HepG2 (cell line): Measurements from ENCODE around the gene STAP2. TPM values are rescaled to one million over a fixed set of nuclear protein-coding genes. Genes with fewer than 3 reads are reported as not detected.
A peak's percentile ranks its signal among the peaks of the same experiment; 100 is the strongest.

Source experiments
- ATAC-seq: fragments of 200-7000 bp; cut with Tn5 transposase; 3 replicates; pipeline ENCODE4 v1.9.1; 2020; ENCODE audit warnings: mild to moderate bottlenecking, moderate library complexity
- BruUV-seq: library from RNA; stranded (reverse); fragments of 400-500 nt; replicated peaks from 2 replicates; lab custom pipeline; 2021; lab: Mats Ljungman, UMichigan
- CTCF ChIA-PET: fragments of 300-600 bp; formaldehyde crosslinking; extraction: SDS; loops from one replicate; lab custom pipeline; 2021; ENCODE audit warnings: low total read pairs, inconsistent platforms, low intra/inter-chr PET ratio; lab: Yijun Ruan, JAX
- POLR2A ChIA-PET: fragments of 350-600 bp; sonication (Branson Sonifier 250); formaldehyde crosslinking; loops from one replicate; lab custom pipeline; 2020; ENCODE audit warnings: antibody characterized with exemption, inconsistent platforms; lab: Yijun Ruan, JAX
- DNase-seq: peaks from one replicate; pipeline ENCODE4 v3.0.0-alpha.2; 2015; ENCODE audit warnings: low spot score
- FAIRE-seq: peaks from 3 replicates; lab custom pipeline; 2011; peaks lifted over from hg19 to GRCh38; lab: Jason Lieb, UNC
- H2AFZ ChIP-seq: one replicate; pipeline ENCODE4 v1.6.1; 2011; ENCODE audit warnings: low read length, inconsistent platforms
- H3K27ac ChIP-seq: fragments of 300-600 bp; 3 replicates; pipeline ENCODE4 v1.8.0; 2011; ENCODE audit warnings: mixed run types, mild to moderate bottlenecking, mixed read lengths, low read length, inconsistent platforms; ENCODE audit not compliant: insufficient read depth; ENCODE audit errors: extremely low read length
- H3K27me3 ChIP-seq, 2 experiments: fragments of 200-600 bp in 1 of 2; 2 replicates in 1 of 2; 3 replicates in 1 of 2; pipeline versions ENCODE4 v1.6.0 to v1.8.0; 2011; ENCODE audit warnings: low read length in 2 of 2, mild to moderate bottlenecking in 2 of 2, moderate library complexity in 2 of 2, inconsistent platforms in 1 of 2; ENCODE audit not compliant: insufficient read depth in 2 of 2, control insufficient read depth in 1 of 2
- H3K36me3 ChIP-seq, 2 experiments: fragments of 200-600 bp in 1 of 2; replicated peaks in 1 of 2; 2 replicates in 1 of 2; 3 replicates in 1 of 2; pipeline versions ENCODE4 v1.5.1 to v1.8.0; 2011; ENCODE audit warnings: low read length in 2 of 2, inconsistent platforms in 1 of 2; ENCODE audit not compliant: insufficient read depth in 2 of 2, control insufficient read depth in 1 of 2
- H3K4me1 ChIP-seq: 2 replicates; pipeline ENCODE4 v1.5.1; 2012; ENCODE audit warnings: low read length, inconsistent platforms; ENCODE audit not compliant: insufficient read depth
- H3K4me2 ChIP-seq: 2 replicates; pipeline ENCODE4 v1.6.0; 2011; ENCODE audit warnings: low read depth, low read length, inconsistent platforms
- H3K4me3 ChIP-seq, 3 experiments: fragments of 200-600 bp in 1 of 3; sonication (generic), shearing (Covaris generic) in 1 of 3; replicated peaks in 1 of 3; 2 replicates each; pipeline ENCODE4 v1.5.1; 2011 to 2016; ENCODE audit warnings: low read length in 3 of 3, inconsistent platforms in 2 of 3, low read depth in 2 of 3, mild to moderate bottlenecking in 2 of 3, control low read depth in 1 of 3, mixed read lengths in 1 of 3; ENCODE audit not compliant: insufficient read depth in 1 of 3
- H3K79me2 ChIP-seq: one replicate; pipeline ENCODE4 v1.6.1; 2011; ENCODE audit warnings: low read length, inconsistent platforms; ENCODE audit not compliant: insufficient read depth
- H3K9ac ChIP-seq: 2 replicates; pipeline ENCODE4 v1.6.0; 2011; ENCODE audit warnings: mild to moderate bottlenecking, low read depth, low read length, inconsistent platforms; ENCODE audit not compliant: insufficient read depth
- H3K9me3 ChIP-seq: 2 replicates; pipeline ENCODE4 v1.5.1; 2012; ENCODE audit warnings: mild to moderate bottlenecking, low read length
- H4K20me1 ChIP-seq: 2 replicates; pipeline ENCODE4 v1.6.0; 2011; ENCODE audit warnings: inconsistent platforms, mild to moderate bottlenecking, low read length, moderate library complexity; ENCODE audit not compliant: insufficient read depth
- KAT8 ChIP-seq: IDR thresholded peaks from 2 replicates; pipeline ENCODE4 v1.6.1; 2016; ENCODE audit warnings: missing genetic modification reagents, missing compliant biosample characterization
- KDM5B ChIP-seq: sonication (generic); formaldehyde crosslinking; IDR thresholded peaks from 2 replicates; pipeline ENCODE4 v1.4.0; 2020; ENCODE audit warnings: missing genetic modification reagents, mild to moderate bottlenecking, borderline replicate concordance
- MNT ChIP-seq: fragments of 450-650 bp; IDR thresholded peaks from 2 replicates; pipeline ENCODE4 v1.6.1; 2016
- NFYC ChIP-seq: IDR thresholded peaks from 2 replicates; pipeline ENCODE4 v1.6.1; 2016; ENCODE audit warnings: missing genetic modification reagents, missing compliant biosample characterization
- RBAK ChIP-seq: sonication (generic); formaldehyde crosslinking; IDR thresholded peaks from 2 replicates; pipeline ENCODE4 v1.5.1; 2020; ENCODE audit warnings: mild to moderate bottlenecking, missing genetic modification reagents
- SNAPC5 ChIP-seq: sonication (generic); formaldehyde crosslinking; IDR thresholded peaks from 2 replicates; pipeline ENCODE4 v1.8.1; 2023; ENCODE audit warnings: mild to moderate bottlenecking, missing genetic modification reagents, borderline replicate concordance
- TAF15 ChIP-seq: fragments of 200-400 bp; formaldehyde crosslinking; IDR thresholded peaks from one replicate; pipeline ENCODE4 v1.6.1; 2018; ENCODE audit warnings: mild to moderate bottlenecking, low read depth, low read length; ENCODE audit not compliant: poor library complexity, severe bottlenecking
- TBX2 ChIP-seq: sonication (generic); formaldehyde crosslinking; IDR thresholded peaks from 2 replicates; pipeline ENCODE4 v1.5.0; 2020; ENCODE audit warnings: missing genetic modification reagents, mild to moderate bottlenecking, borderline replicate concordance
- ZFY ChIP-seq: sonication (generic); formaldehyde crosslinking; IDR thresholded peaks from 2 replicates; pipeline ENCODE4 v1.4.0; 2020; ENCODE audit warnings: missing genetic modification reagents
- ZNF256 ChIP-seq: sonication (generic); formaldehyde crosslinking; conservative IDR thresholded peaks from 2 replicates; pipeline ENCODE4 v1.4.0; 2020; ENCODE audit warnings: missing genetic modification reagents
- ZNF329 ChIP-seq: sonication (generic); formaldehyde crosslinking; IDR thresholded peaks from 2 replicates; pipeline ENCODE4 v1.9.0; 2021; ENCODE audit warnings: low read depth, mild to moderate bottlenecking, missing genetic modification reagents
- ZNF367 ChIP-seq: sonication (generic); formaldehyde crosslinking; IDR thresholded peaks from 2 replicates; pipeline ENCODE4 v1.4.0; 2020; ENCODE audit warnings: missing genetic modification reagents, borderline replicate concordance
- ZNF577 ChIP-seq: sonication (generic); formaldehyde crosslinking; IDR thresholded peaks from 2 replicates; pipeline ENCODE4 v1.4.0; 2020; ENCODE audit warnings: mild to moderate bottlenecking, low read depth, missing genetic modification reagents, borderline replicate concordance
- ZNF644 ChIP-seq: IDR thresholded peaks from 2 replicates; pipeline ENCODE4 v1.6.1; 2016; ENCODE audit warnings: low read depth
- ZSCAN29 ChIP-seq: sonication (generic); formaldehyde crosslinking; conservative IDR thresholded peaks from 2 replicates; pipeline ENCODE4 v1.4.0; 2020; ENCODE audit warnings: mild to moderate bottlenecking, missing genetic modification reagents
- ZUFSP ChIP-seq: sonication (generic); formaldehyde crosslinking; IDR thresholded peaks from 2 replicates; pipeline ENCODE4 v1.9.0; 2021; ENCODE audit warnings: missing genetic modification reagents, mild to moderate bottlenecking, borderline replicate concordance
- WGBS: methylation state at CpG from one replicate; pipeline ENCODE4 v1.1.6; 2017; ENCODE audit warnings: low lambda C conversion rate; 5-methylcytosine and 5-hydroxymethylcytosine counted together
- in situ Hi-C: cut with HindIII; loops from 2 replicates; pipeline ENCODE4 v1.10.0; 2017; ENCODE audit warnings: low pct_unique_long_range_greater_than_20kb; ENCODE audit not compliant: extremely low pct_ligation_motif_present
- intact Hi-C: fragments of 100-400 bp; cut with micrococcal nuclease; formaldehyde crosslinking; loops from one replicate; pipeline ENCODE4 v1.10.0; 2022; ENCODE audit not compliant: unreplicated experiment
- polyA plus RNA-seq, 8 experiments: library from polyadenylated mRNA; depleted of rRNA in 3 of 8; stranded (reverse) in 7 of 8; unstranded in 1 of 8; fragments of >200 nt; fragmentation: Illumina TruSeq in 4 of 8; extraction: Trizol in 4 of 8; gene quantifications; 2 replicates each; pipeline versions ENCODE4 v1.2.1 to v1.2.3, GENCODE V29; 2011 to 2016; ENCODE audit warnings: low read depth in 4 of 8, missing spikeins in 1 of 8, mixed read lengths in 1 of 8; ENCODE audit not compliant: insufficient read depth in 1 of 8
- total RNA-seq, 5 experiments: library from RNA; depleted of rRNA; stranded (reverse); fragments of >200 nt; fragmentation: Illumina TruSeq; extraction: Trizol; gene quantifications; 2 replicates each; pipeline ENCODE4 v1.2.3, GENCODE V29; 2016; ENCODE audit warnings: low read depth in 1 of 5
- TF ChIP-seq, protein P1 (sequence below): IDR thresholded peaks from 2 replicates; pipeline ENCODE4 v1.6.1; 2016; ENCODE audit warnings: low read depth, borderline replicate concordance
- TF ChIP-seq, protein P2 (sequence below): IDR thresholded peaks from 2 replicates; pipeline ENCODE4 v1.6.1; 2016; ENCODE audit warnings: mild to moderate bottlenecking, missing biosample characterization, missing genetic modification reagents

Gene STAP2
- total and polyA plus RNA-seq, 2 of the 13 experiments (the other 11 are each of a cell fraction or from before 2014, with no cell fraction given) = 39.0 to 43.7 TPM

- Histone ChIP-seq H2AFZ (no peak overlapping the region), H3K27ac (peak overlapping the region; percentile 84), H3K4me2 (peak overlapping the region; percentile 64), H3K9me3 (no peaks in the 10 kb centered on the region), H3K4me1 (peaks cover 42% of the 10 kb centered on the region), H3K9ac (peak overlapping the region; percentile 74), H3K79me2 (peaks cover 69% of the 10 kb centered on the region), H3K36me3 (peaks cover 7 to 25% of the 10 kb centered on the region in 2 experiments; a peak in 4 of 5 replicates), H3K4me3 (peak overlapping the region in 1 of 3 experiments; percentile 53; a peak in 2 of 6 replicates), H4K20me1 (peaks cover 2% of the 10 kb centered on the region; the same call in 1 of the 2 replicates), H3K27me3 (no peaks in the 10 kb centered on the region)
- CTCF ChIA-PET = interaction anchor here (3.1 kb wide), 1 partner anchor 26 kb away, joined by 27 read pairs; the partner anchor contains the start of genes CHAF1A and SH3GL1
- FAIRE-seq (no peak), ATAC-seq (peak; percentile 81), DNase-seq (peak; percentile 79)
- POLR2A ChIA-PET = interaction anchor here (0.9 to 4.8 kb wide), 15 partner anchors 11 to 128 kb away, joined by 3 to 64 read pairs (median 8); partner anchors contain the start of genes CHAF1A, HDGFL2, MPND and YJU2
- TSS peak; percentile 66 for BruUV-seq
- intact Hi-C loops (no loop called here), in situ Hi-C loops (no loop called here)
- no CpG with 5 or more reads among the region's 27 CpGs for WGBS
- TF ChIP-seq TAF15 = peak; percentile 41
- TF ChIP-seq ZNF577 = no peak
- peak; percentile 86 for TF ChIP-seq ZFY (CRISPR knock-in tag)
- TF ChIP-seq ZSCAN29 (CRISPR knock-in tag) = 0 out of 2 replicates have a peak, but pooled peaks have one; percentile 28
- TF ChIP-seq NFYC (CRISPR knock-in tag) = peak; percentile 47; the same call in 1 of the 2 replicates
- TF ChIP-seq KDM5B (CRISPR knock-in tag) = peak; percentile 76; the same call in 1 of the 2 replicates
- TF ChIP-seq ZUFSP (CRISPR knock-in tag) = no peak
- TF ChIP-seq SNAPC5 (CRISPR knock-in tag) = no peak; the same call in 1 of the 2 replicates
- TF ChIP-seq, protein P1, sequence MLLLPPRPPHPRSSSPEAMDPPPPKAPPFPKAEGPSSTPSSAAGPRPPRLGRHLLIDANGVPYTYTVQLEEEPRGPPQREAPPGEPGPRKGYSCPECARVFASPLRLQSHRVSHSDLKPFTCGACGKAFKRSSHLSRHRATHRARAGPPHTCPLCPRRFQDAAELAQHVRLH (CRISPR knock-in tag) = peak; percentile 79; the same call in 1 of the 2 replicates
- TF ChIP-seq ZNF644 (CRISPR knock-in tag) = peak; percentile 44; the same call in 1 of the 2 replicates
- peak; percentile 71; the same call in 1 of the 2 replicates for TF ChIP-seq KAT8 (CRISPR knock-in tag)
- TF ChIP-seq MNT = peak; percentile 76; the same call in 1 of the 2 replicates
- TF ChIP-seq TBX2 (CRISPR knock-in tag) = peak; percentile 72; the same call in 1 of the 2 replicates
- TF ChIP-seq, protein P2, sequence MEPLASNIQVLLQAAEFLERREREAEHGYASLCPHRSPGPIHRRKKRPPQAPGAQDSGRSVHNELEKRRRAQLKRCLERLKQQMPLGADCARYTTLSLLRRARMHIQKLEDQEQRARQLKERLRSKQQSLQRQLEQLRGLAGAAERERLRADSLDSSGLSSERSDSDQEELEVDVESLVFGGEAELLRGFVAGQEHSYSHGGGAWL (CRISPR knock-in tag) = no peak
- TF ChIP-seq RBAK (CRISPR knock-in tag) = no peak
- TF ChIP-seq ZNF256 (CRISPR knock-in tag) = no peak
- TF ChIP-seq ZNF367 (CRISPR knock-in tag) = no peak
- TF ChIP-seq ZNF329 (CRISPR knock-in tag) = peak; percentile 58; the same call in 1 of the 2 replicates
Observed at GRCh38 chr19:4374498-4375163, 36.0 kb upstream of the STAP2 start.
